ENCODE results near the gene BSND. TPM values are rescaled to one million over a fixed set of nuclear protein-coding genes. Genes with fewer than 3 reads are reported as not detected.
"Not testable (repeated sequence)": the region's sequence is repeated elsewhere in the genome, so short reads cannot be mapped to it uniquely, and the experiment has no call there.

BSND gene
- total RNA-seq, 1 experiment from 2014 or later, result 0.10 TPM

DNA sequence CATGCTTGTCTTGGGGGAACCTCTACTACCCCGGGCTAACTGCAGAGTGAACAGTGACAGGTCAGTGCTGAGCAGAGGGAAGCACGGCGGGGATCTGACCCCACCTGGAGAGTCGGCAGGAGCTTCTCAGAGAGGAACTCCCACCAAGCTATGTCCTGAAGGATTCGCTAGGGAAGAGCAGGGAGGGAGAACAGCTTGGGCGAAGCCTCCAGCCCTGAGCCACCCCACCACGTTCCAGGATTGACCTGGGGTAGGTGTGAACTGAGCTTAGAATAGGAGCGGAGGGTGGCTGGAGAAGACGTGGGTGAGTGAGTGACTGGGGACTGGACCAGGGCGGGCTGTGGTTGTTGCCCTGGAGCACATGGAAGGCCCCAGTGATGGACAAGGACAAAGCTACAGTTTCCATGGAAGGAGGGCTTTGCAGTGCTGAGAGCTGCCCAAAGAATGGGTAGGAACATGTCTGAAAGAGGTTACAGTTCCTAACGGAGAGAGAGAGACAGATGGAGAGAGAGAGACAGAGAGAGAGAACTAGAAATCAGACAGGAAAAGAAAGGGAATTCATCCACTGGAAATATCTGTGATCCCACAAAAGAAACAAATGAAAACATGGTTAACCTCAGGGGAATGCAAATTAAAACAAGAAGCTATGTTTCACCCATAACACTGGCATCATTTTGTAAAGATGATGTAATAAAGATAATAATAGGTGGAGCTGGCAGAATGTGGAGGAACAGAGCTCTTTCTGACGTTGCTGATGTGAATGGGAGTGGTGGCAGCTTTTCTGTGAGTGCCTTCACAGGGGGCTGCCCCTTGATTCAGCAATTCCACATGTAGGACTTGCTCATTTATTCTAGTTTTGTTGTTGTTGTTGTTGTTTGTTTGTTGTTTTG is 17.2 kb downstream of the BSND start:
- DNase-seq (ENCODE audit: low spot score), result no peak

DNA sequence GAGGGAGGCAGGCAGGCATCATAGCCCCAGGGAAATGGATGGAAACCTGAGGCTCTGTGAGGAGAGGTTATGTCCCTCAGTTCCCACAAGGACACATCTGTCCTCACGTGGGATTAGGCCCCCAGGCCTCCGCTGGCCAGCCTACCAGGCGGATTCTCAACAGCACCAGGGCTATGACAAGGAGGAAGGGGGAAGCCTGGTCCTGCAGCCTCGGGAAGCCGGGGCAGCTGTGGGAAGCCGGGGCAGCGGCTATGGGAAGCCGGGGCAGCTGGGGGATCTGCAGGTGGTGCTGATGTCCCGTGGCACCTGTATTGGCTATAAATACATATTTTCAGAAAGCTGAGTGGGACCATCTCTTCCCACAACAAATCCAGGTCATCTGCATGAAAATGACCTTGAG is 19.7 kb downstream of the BSND start:
- DNase-seq (ENCODE audit: low spot score), result no peak

DNA sequence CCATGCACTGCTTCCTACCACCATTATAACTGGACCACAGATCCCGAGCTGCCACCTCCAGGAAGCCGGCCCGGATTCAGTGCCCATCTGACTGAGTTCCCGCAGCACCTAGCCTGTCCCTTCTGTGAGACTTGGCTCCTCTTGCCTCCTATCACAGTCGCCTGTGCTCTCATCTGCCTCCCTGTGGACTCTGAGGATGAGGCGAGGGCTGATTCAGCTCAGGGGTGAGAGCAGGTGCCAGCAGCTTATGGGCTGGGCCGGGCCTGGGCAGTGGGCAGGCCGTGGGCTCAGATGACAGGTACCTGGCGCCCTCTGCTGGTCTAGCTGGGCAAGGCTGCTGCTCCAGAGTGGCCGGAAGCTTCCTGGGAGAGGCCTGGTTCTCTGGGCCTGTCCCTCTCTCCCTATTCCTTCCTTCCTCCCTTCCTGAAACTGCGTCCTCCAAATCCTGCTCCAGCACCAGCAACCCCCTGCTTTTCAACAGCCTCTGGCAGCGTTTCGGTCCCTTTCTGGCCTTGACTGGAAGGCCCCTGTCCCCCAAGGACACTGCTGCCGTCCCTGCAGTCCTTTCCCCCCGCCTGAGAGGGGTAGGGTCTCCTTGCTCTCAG is 23.3 kb downstream of the BSND start:
- DNase-seq (ENCODE audit: low spot score), result peak; percentile 90

DNA sequence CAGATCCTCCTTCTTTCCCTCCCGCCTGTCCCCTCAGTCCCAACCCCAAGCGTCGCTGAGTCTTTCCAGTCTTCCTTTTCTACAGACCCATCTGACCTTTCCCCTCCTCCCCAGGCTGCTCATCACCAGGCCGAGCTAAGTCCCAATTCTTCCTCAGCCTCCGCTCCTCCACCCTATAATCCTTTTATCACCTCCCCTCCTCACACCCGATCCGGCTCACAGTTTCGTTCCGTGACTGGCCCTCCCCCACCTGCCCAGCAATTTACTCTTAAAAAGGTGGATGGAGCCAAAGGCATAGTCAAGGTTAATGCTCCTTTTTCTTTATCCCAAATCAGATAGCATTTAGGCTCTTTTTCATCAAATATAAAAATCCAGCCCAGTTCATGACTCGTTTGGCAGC is 25.4 kb downstream of the BSND start:
- DNase-seq (ENCODE audit: low spot score), result not testable (repeated sequence)

DNA sequence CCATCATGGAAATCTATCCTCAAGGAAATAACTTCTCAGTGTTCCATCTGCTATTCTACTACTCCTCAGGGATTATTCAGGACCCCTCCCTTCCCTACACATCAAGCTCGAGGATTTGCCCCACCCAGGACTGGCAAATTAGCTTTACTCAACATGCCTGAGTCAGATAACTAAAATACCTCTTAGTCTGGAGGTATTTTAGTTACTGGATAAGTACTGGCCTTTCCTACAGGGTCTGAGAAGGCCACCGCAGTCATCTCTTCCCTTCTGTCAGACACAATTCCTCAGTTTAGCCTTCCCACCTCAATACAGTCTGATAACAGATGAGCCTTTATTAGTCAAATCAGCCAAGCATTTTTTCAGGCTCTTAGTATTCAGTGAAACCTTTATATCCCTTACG is 27.9 kb downstream of the BSND start:
- DNase-seq (ENCODE audit: low spot score), result not testable (repeated sequence)

DNA sequence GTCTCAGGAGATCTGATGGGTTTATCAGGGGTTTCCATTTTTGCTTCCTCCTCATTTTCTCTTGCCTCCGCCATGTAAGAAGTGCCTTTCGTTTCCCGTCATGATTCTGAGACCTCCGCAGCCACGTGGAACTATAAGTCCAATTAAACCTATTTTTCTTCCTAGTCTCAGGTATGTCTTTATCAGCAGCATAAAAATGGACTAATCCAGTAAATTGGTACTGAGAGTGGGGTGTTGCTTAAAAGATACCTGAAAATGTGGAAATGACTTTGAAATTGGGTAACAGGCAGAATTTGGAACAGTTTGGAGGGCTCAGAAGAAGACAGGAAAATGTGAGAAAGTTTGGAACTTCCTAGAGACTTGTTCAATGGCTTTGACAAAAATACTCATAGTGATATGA is 32.4 kb downstream of the BSND start:
- DNase-seq (ENCODE audit: low spot score), result not testable (repeated sequence)

DNA sequence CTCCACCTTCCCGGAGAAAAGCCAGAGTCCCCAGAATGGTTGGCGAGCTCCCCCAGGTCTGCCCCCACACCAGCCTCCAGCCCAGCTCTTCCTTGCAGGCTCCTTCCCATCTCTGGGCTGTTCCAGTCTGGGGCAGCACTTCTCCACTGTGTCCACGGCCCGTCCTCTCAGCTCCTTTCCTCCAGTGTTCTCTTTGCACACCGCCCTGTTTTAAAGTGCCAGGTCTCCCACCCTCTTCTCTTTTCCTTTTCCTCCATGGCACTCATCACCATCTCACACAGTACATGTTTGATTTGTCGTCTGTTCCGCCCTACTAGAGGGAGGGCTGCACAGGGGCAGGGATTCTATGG is 34.5 kb downstream of the BSND start:
- DNase-seq (ENCODE audit: low spot score), result no peak

DNA sequence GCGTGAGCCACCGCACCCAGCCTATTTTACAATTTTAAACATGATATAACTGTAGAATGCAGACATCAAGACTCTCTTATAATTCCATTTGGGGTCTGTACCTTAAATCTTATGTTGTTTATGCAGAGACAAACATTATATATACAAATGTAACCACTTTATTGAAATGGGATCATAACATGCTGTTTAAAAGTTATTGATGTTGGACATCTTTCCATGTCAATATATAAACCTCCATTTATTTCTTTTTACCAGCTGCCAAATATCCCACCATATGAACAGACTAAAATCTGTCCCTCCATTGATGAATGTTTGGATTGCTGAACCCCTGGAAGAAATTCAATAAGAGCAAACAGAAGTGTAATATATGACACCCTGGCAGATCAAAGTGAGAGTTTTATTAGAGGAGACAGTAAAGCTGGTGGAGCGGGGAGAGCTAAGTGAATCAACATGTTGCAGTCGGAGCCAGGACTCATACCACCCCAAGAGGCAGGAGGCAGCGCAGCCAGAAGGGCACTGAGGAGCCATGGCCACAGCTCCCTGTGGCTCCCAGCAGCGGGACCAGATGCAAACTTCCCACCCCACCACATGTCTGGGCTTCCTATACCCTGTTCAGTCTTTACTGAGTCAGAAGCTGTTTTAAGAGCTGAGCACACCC is 35.9 kb downstream of the BSND start:
- no peak for DNase-seq (ENCODE audit: low spot score)

DNA sequence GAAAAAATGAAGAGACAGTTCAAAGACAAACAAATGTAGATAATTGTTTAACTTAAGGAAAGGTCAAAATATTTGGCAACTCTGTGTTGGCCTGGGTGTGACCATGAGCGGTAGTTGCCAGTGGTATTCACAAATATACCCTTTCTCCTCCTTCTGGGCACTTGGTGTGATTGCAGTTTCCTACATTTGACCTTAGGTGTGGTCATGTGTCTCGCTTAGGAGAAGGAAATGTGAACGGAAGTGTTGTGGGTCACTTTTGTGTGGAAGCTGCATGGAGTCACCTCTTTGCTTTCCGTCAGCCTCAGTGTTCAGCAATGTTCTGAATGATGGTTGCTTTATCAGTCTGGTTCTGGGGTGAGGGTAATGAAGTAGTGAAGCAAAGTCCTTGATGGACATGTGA is 37.2 kb downstream of the BSND start:
- no peak for DNase-seq (ENCODE audit: low spot score)

DNA sequence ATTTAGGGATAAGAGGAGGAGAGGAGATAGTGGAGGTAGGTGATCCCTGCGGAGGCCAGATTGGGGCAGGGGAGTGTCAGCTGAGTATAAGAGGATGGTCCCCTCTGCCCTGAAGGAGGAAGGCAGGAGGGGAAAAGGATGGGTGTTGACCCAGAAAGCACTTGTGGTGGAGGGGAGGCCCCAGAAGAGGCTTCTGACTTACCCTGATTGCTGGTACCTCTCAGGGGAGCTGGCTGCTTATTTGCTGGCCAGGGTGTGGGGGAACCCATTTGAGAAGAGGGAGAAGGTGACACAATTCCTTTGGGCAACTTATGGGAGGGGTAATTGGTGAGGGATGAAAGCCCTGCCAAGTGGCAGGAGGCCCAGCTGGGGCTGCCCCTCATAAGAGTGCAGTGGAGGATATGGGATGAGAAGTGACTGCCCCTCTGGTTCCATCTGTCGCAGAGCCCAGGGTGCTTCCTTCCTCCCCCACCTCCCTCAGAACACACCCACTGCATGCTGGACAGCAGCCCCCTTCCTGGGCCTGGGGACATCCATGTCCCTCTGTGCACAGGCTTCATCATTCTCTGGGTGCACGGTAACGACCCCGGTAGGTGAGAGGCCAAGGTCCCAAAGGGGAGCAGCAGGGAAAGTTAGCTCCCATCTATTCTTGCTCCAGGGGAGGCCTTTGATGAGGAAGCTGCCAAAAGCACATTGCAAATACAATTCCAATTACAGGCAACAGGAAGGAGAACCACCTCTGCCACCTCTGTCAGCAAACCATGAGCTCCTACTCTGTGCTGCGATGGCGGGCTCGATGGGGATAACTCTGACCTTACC is 39.2 kb downstream of the BSND start:
- DNase-seq (ENCODE audit: low spot score), result no peak

DNA sequence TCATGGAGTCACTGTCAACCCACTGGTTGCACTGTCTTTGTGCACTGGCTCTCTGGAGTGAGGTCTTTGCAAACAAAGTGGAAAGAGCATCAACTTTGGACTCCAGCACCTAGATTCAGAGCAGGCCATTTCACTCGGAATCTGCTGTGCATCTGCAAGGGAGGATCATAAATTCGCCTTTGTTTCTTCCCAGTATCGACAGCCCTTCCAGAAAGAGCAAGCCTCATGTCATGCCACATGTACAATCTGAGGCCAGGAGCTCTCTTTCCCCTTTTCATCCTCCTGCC is 39.8 kb downstream of the BSND start:
- no peak for DNase-seq (ENCODE audit: low spot score)

DNA sequence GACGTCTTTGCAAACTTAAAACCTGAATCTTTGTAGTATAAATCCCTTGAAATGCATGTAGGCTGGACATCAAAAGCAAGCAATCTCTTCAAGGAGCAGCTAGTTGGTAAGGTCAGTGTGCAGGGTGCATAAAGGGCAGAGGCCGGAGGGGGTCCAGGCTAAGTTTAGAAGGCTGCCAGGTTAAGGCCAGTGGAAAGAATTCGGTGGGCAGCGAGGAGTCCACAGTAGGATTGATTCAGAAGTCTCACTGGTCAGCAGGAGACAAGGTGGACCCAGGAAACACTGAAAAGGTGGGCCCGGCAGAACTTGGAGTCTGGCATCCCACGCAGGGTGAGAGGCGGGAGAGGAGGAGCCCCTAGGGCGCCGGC is 40.2 kb downstream of the BSND start:
- no peak for DNase-seq (ENCODE audit: low spot score)

DNA sequence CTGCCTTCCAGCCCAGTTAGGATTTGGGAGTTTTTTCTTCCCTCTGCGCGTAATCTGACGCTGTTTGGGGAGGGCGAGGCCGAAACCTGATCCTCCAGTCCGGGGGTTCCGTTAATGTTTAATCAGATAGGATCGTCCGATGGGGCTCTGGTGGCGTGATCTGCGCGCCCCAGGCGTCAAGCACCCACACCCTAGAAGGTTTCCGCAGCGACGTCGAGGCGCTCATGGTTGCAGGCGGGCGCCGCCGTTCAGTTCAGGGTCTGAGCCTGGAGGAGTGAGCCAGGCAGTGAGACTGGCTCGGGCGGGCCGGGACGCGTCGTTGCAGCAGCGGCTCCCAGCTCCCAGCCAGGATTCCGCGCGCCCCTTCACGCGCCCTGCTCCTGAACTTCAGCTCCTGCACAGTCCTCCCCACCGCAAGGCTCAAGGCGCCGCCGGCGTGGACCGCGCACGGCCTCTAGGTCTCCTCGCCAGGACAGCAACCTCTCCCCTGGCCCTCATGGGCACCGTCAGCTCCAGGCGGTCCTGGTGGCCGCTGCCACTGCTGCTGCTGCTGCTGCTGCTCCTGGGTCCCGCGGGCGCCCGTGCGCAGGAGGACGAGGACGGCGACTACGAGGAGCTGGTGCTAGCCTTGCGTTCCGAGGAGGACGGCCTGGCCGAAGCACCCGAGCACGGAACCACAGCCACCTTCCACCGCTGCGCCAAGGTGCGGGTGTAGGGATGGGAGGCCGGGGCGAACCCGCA is 40.8 kb downstream of the BSND start, which contains the start of gene PCSK9:
PCSK9 (plus strand) TSS at position 207 of the 741 bp plus-strand sequence; CDS start at position 497, 290 bp downstream.
- DNase-seq (ENCODE audit: low spot score), result no peak

DNA sequence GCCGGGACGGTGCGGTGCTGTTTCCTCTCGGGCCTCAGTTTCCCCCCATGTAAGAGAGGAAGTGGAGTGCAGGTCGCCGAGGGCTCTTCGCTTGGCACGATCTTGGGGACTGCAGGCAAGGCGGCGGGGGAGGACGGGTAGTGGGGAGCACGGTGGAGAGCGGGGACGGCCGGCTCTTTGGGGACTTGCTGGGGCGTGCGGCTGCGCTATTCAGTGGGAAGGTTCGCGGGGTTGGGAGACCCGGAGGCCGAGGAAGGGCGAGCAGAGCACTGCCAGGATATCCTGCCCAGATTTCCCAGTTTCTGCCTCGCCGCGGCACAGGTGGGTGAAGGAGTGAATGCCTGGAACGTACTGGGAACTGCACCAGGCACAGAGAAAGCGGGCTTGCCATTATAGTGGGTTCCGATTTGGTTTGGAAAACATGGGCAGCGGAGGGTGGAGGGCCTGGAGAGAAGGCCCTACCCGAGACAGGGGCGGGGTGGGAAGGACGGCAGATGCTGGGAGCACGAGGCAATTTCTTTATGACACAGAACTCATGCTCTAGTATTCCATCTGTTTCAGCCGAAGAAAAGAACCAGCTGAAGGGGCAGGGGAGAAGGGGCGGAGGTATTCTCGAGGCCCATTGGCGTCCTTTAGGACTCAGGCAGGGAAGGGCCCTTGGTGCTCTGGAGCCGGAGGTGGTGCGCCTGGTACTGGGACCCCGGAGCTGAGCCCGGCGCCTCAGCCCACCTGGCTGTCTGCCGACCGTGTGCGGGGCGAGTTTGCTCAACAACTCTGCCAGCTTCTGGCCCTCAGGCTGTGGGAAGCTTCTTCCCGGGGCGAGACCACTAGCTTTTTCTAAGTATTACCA is 41.6 kb downstream of the BSND start:
- DNase-seq (ENCODE audit: low spot score), result no peak

DNA sequence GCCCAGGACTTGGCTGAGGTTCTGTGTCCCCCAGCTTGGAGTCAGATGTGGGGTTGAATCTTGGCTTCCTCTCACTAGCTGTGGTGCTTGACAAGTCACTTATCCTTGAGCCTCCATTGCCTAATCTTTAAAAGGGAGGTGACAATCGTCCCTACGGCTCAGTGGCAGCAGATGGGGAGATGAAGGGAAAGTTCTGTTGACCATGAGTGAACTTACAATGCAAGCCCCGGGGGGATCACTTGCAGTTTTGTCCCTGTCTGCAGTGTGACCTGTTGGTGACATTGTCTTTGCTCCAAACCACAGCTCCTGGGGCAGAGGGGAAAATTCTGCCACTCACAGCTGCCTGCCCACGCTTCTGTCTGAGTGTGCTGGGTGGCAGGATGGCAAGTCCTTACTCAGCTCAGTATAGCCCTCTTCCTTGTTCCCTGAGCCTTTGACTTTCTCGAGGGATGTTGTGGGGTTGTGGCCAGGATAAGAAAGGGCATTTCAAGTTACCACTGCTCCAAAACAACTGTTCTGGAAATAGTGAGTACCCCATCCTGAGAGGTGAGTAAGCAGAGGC is 42.3 kb downstream of the BSND start:
- no peak for DNase-seq (ENCODE audit: low spot score)

DNA sequence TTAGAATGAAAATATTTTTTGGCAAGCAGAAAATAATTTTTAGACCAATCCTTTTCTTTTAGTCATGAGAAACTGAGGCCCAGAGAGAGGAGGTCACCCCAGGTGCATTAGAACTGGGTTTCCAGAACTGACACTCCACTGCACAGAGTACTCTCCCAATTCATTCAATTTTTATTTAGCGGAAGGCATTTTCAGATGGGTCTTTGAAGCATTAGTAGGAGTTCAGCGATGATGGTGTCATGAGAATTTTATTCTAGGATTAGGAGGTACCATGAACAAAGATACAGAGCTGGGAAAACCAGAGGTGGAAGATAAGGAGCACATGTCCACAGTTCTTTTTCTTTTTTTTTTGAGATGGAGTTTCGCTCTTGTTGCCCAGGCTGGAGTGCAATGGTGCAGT is 42.9 kb downstream of the BSND start:
- DNase-seq (ENCODE audit: low spot score), result no peak

DNA sequence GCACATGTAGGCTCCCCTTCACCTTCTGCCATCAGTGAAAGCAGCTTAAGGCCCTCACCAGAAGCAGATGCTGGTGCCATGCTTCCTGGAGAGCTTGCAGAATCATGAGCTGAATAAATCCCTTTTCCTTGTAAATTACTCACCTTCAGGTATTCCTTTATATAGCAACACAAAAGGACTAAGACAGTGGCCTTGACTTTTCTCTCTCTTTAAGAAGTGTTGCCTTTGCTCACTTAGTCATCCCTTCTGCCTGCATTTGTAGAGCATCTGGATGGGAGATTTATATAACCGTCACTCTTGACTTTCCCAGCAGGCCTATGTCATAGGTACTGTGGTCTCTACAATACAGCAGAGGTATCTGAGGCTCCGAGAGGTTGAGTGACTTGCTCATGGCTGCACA is 44.3 kb downstream of the BSND start:
- DNase-seq (ENCODE audit: low spot score), result no peak

DNA sequence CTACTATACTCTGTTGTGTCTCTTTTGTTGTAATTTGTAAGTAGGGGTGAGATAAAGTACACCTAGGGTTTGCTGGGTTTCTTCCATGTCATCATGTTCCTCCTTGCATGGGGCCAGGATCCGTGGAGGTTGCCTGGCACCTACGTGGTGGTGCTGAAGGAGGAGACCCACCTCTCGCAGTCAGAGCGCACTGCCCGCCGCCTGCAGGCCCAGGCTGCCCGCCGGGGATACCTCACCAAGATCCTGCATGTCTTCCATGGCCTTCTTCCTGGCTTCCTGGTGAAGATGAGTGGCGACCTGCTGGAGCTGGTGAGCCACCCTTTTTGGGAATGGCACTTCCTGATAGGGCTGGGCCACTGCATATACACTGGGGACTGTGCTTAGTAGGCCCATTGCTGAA is 45.0 kb downstream of the BSND start:
- DNase-seq (ENCODE audit: low spot score), result no peak

DNA sequence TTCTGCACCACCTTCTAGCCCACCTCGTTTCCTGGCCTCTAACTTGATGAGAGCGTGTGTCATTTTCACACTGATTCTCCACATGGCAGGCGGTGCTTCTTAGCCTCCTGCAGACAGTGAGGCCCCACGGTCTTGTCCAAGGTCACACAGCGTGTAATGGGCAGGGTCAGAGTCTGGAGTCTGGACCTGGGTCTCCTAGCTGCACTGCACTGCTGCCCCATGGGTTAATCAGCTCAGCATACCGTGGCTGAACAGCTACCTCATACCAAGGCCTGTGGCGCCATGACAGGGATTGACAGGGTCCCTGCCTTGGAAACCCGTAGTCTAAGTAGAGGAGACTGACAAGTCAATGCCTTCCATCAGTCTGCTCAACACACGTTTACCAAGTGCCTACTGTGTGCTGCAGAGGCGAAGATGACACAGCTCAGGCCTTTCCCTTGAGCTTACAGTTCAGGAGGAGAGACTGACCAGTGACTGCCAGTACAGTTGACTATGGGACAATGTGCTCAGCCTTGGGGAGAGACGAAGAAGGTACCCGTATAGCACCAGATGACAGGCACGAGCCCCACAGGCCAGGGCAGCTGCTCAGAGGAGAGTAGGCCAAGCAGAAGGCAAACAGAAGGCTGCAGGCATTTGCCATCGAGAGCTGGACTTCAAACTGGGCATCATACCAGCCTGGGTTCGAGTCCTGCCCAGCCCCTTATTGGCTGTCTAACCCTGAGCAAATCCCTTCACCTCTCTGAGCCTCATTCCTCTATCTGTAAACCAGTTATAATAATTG is 46.1 kb downstream of the BSND start:
- no peak for DNase-seq (ENCODE audit: low spot score)

All from HT-29 (cell line).